HG03378 (cell line): ENCODE measurements around the gene ITPRIP.

Experiments used
- ATAC-seq: cut with Tn5 transposase; IDR thresholded peaks from one replicate; pipeline ENCODE4 v1.9.1; 2021; ENCODE audit warnings: mild to moderate bottlenecking, moderate library complexity; ENCODE audit not compliant: unreplicated experiment

Gene ITPRIP

GRCh38 chr10:104326991-104327610, 11.2 kb downstream of the ITPRIP start:
- ATAC-seq, result no peak

- ATAC-seq, result no peak
Measured at GRCh38 chr10:104325436-104326435, 12.5 kb downstream of the ITPRIP start.

GRCh38 chr10:104324931-104325330, 13.3 kb downstream of the ITPRIP start:
- ATAC-seq, result no peak

- no peak for ATAC-seq
Measured at GRCh38 chr10:104324221-104324686, 14.0 kb downstream of the ITPRIP start.

GRCh38 chr10:104323760-104324201, 14.5 kb downstream of the ITPRIP start:
- no peak for ATAC-seq

GRCh38 chr10:104323085-104323484, 15.2 kb downstream of the ITPRIP start:
- no peak for ATAC-seq

- ATAC-seq, result peak; percentile 43
Measured at GRCh38 chr10:104322416-104322782, 15.9 kb downstream of the ITPRIP start.

GRCh38 chr10:104321725-104322415, 16.4 kb downstream of the ITPRIP start:
- ATAC-seq, result no peak

- no peak for ATAC-seq
Measured at GRCh38 chr10:104321226-104321625, 17.0 kb downstream of the ITPRIP start.

GRCh38 chr10:104318810-104319741, 19.2 kb downstream of the ITPRIP start:
- no peak for ATAC-seq

- no peak for ATAC-seq
Measured at GRCh38 chr10:104318326-104318725, 19.9 kb downstream of the ITPRIP start.

GRCh38 chr10:104317726-104318299, 20.5 kb downstream of the ITPRIP start:
- no peak for ATAC-seq

GRCh38 chr10:104317269-104317710, 21.0 kb downstream of the ITPRIP start:
- ATAC-seq, result no peak

GRCh38 chr10:104316321-104317099, 21.8 kb downstream of the ITPRIP start:
- no peak for ATAC-seq

GRCh38 chr10:104315486-104315921, 22.8 kb downstream of the ITPRIP start:
- ATAC-seq, result no peak

GRCh38 chr10:104314591-104315485, 23.4 kb downstream of the ITPRIP start:
- no peak for ATAC-seq

- no peak for ATAC-seq
Measured at GRCh38 chr10:104311184-104311720, 27.0 kb downstream of the ITPRIP start.
